GM21423 (cell line): ENCODE measurements around the gene DNAJB11.
"Not testable (repeated sequence)": the region's sequence is repeated elsewhere in the genome, so short reads cannot be mapped to it uniquely, and the experiment has no call there.

Source experiments
- ATAC-seq: cut with Tn5 transposase; IDR thresholded peaks from one replicate; pipeline ENCODE4 v1.9.1; 2021; ENCODE audit warnings: mild to moderate bottlenecking, moderate library complexity; ENCODE audit not compliant: unreplicated experiment

Gene DNAJB11

DNA sequence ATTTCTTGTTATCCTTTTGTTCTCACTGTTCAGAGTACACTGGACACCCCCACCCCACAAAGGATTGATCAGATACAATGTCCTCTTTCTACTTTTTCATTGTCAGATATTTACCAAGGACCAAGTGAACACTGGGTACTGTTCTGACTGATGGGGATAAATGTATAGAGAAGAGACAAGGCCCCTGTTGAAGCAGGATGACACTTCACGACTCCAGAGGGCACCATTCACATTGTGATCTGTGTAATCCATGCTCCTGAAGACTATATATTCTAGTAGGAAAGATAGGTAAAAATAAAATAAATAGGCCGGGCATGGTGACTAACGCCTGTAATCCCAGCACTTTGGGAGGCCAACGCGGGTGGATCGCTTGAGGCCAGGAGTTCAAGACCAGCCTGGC, 19.1 kb upstream of the DNAJB11 start:
- ATAC-seq: no peak

DNA sequence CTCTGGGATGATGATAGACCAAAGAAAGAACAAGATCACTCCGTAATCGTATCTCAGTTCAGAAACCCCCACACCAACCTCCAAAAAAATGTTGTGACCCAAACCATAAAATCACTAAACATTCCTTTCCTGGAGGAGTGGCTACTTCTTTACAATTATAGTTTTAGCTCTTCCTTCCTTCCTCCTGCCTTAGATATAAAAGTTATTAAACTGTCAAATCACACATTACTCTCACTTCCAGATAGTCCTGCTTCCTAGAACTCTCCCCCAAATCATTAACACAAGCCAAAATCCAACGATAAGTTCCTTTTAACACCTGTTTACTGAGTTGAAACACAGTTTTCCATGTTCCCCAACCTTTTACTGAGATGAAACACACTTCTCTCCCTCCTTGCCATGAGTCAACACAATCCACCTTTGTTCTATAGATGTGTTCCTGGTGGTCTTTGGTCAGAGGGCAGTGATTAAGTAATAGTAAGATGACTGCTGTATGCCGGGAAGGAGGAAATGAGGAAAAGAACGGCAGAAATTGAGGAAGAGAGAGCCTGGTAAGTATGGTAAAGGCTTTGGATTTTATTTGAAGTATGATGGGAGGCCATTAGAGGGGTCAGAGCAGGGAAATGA, 18.0 kb upstream of the DNAJB11 start:
- no peak for ATAC-seq

DNA sequence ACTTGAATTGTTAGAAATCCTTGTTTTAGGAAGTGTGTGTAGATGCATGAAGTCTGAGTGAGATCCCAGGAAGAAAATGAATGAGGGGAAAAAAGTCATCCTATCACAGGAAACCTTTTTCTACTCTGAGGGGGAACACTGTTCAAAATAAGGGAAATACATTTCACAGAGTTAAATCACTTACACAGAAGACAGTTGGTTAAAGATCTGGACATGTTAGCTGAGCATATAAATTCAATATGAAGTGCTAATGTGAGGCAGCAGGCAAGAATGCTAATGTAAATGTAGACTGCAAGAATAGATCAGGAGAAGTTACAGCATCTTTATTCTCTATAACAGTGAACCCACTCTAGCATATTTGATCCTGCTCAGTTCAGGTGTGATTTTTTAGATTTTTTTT, 5.9 kb upstream of the DNAJB11 start:
- no peak for ATAC-seq

DNA sequence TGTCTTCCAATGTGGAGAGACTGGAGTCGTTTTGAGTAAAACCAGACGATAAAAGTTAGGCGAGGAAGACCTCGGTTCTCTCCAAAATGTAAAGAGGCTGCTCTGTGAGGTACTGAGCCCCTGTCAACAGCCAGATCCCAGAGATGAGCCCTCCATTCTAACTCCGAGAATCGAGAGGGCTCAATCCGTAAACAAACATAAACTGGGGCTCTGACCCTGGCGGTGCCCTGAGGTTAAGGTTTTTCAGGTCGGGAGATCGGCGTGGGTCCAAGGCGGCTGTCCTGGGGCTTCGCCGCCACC, 3.8 kb upstream of the DNAJB11 start:
- no peak for ATAC-seq

DNA sequence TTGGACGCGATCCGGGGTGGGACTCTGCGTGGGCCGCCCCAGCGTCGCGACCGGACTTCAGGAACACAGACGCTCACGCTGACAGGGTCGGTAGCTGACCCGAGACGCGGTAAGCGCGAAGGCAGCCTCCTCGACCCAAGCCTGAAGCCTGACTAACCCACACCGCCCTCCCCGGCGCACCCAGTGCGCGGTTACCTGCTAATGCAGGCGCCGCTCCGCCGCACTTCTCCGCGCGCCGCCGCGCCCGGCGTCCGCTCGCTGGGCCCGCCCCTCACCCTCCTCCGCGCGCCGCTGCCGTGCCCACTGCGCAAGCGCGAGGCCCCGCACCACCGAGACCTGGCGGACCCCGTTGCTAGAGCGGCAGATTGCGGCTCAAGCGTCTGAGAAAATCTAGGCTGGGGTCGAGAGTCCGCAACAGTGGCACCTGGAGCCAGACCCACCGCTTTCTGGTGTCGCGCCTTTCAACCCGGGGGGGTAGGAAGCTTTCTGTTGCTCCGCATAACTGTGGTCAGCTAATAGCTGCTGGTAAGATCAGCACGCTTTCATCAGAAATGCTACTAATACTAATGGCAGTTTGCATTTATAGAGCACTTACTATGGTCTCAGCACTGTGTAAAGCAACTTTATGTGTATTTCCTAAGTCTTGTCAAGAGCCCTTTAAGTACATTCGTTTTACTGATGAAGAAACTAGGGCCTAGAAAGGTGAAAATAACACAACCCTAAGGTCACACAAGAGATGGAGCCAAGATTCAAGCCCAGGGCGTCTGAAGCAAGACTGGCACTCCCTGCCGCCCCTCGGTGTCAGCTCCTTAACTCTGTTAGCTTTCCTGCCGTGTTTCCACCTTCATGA, 3.2 kb upstream of the DNAJB11 start, which contains the start of gene TBCCD1:
TBCCD1 (minus strand) TSS at position 268 of the 850 bp plus-strand sequence. CDS start 3,010 bp downstream, outside the sequence.
- peak; percentile 46 for ATAC-seq

DNA sequence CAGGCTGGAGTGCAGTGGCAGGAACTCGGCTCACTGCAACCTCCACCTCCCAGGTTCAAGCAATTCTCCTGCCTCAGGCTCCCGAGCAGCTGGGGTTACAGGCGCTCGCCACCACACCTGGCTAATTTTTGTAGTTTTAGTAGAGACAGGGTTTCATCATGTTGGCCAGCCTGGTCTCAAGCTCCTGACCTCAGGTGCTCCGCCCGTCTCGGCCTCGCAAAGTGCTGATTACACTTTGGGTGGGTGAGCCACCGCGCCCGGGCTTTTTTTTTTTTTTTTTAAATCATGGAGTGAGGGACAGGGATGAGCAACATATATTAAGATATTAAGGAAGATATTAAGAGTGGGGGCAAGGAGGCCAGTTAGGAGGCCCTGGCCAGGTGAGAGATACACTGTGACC, 1.2 kb upstream of the DNAJB11 start:
- not testable (repeated sequence) for ATAC-seq

DNA sequence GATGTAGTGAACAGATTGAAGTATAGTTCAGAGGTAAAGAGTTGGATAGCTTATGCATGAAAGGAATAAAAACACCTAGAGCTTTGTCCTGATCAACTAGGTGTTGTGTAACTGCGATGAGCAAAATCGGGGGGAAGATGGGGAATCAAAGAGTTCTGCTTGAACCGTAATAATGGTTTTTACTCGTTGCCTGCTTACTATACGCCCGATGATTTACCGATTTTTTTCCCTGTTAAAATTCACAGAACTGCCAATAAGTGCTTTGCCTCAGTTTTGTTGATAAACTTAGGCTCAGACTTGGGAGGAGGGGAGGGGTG, 783 bp upstream of the DNAJB11 start:
- ATAC-seq: no peak

DNA sequence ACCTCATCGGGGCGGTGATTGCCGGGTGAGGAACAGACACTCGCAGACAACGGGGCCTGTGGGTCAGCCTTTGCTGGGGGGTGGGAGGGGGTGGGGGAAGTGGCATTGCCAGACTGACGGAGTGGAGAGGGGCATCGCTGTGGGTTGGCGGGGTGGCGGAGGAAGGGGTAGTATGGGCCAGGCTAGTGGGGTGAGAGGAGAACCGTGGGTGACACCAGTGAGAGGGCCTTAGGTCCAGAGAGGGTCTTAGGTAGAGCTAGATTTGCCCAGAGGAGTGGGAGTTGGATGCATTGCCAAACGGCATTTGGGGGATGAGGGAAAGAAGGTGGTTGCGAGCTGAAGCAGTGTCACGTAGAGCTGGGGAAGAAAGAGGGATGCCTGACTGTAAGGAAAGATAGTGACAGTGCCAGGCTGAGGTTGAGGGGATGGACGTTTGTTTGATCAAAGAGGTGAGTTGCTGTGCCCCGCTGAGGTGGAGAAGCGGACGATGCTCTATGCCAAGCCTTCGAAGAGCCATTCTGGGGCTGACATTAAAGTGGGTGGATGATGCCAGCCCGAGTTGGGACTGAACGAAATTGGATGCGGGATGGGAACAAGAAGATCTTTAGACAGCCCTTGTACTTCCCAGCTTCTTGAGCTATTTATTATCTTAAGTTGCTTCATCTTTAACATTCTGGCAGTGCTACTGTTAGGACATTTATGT, 572 bp downstream of the DNAJB11 start:
- ATAC-seq: no peak

DNA sequence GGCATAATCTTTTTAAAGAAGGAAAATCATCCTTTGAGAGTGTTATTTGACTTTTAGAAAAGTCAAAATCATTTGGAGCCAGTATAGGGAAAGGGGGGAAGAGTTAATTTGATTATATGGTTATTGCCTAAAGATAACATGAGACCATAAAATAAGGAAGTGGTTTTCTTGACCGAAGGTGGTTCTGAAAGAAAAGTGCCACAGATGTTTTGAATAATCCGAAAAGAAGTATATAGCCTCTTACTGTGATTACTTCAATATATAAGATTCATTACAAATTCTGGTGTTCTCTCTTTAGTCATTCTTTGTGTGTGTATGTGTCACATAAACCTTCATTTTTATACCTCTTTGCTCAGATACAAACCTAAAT, 1.1 kb downstream of the DNAJB11 start:
- no peak for ATAC-seq

DNA sequence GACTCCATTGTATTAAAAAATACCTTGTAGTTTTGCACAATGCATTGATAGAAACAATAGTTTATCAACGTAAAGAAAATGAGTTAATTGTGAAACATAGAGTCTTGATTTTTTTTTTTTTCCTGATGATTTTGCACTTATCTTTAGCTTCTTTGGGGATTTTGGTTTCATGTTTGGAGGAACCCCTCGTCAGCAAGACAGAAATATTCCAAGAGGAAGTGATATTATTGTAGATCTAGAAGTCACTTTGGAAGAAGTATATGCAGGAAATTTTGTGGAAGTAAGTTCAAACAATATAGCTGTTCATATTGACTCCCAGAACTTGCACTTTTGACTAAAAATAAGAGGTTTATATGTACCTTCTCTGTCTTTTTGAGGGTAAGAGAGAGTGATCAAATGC, 7.0 kb downstream of the DNAJB11 start:
- ATAC-seq: no peak

DNA sequence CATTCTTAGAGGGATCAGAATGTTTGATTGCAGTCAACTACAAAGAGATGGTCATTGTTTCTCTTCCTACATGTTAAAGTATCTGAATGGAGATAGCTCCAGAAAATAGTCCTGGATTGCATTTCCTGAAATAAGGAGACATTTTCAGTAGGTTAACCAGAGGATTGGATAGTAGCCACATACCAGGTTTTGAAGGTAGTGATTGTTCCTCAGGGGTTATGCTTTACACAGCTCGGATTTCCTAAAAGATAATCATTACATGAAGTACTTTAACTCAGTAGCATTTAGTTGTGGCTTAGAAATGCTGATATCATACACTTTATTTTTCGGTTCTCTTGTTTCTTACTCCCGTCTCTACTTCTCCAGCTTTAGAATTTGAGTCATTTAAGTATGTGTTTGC, 10.3 kb downstream of the DNAJB11 start:
- no peak for ATAC-seq

DNA sequence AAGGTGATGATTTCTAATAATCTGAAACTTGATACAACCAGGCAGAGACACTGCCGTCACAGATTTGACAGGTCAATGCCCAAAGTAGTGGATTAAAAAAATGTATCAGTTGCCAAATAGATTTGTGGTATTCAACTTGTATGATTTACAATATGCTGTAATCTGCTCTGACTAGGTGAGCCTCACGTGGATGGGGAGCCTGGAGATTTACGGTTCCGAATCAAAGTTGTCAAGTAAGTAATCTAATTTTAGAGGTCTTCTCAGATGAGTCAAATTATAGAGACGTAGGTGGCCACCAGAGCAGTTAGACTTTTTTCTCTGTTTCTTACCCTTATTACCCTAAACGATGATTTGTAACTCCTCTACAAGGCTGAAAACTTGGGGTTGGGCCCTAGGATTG, 12.0 kb downstream of the DNAJB11 start:
- no peak for ATAC-seq

DNA sequence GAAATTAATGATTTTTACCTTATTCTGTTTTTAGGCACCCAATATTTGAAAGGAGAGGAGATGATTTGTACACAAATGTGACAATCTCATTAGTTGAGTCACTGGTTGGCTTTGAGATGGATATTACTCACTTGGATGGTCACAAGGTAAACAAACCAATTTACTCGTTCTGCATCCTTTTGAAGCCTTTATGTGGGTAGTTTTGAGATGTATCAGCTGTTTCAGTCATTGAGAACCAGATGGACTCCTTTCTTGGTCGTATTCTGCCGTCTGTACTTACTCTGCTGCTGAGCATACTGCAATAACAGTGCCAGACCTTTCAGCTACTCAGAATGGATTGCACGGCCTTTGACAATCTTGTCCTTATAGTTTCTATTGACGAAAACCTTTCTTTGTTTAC, 13.3 kb downstream of the DNAJB11 start:
- ATAC-seq: no peak

DNA sequence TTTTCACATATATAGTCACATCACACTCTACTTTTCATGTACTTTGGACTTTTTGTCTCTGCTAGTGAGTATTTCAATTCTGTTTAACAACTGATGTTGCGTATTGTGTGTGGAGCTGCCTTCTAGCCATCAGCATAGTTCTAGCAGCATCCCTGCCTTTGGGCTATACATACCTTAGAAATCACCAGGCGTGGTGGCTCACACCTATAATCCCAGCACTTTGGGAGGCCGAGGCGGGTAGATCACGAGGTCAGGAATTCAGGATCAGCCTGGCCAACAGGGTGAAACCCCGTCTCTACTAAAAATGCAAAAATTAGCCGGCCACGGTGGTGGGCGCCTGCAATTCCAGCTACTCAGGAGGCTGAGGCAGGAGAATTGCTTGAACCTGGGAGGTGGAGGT, 15.7 kb downstream of the DNAJB11 start:
- not testable (repeated sequence) for ATAC-seq

DNA sequence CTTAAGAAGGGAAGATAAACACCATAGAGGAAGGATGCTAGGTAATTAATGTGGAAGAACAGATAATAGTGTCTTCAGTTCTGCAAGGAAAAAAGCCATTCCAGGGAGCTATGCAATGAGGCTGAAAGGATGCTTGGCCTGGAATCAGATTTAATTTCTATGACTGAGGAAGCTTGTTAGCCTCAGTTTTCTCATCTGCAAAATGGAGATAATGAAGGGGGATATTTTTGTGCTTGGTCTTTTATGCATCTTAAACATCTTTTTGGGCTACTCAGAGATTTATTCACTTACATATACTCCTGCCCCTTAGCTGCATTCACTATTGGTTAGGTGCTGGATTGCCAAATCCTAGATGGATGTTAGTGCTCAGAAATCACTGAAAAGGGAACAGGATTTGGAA, 16.7 kb downstream of the DNAJB11 start:
- no peak for ATAC-seq

DNA sequence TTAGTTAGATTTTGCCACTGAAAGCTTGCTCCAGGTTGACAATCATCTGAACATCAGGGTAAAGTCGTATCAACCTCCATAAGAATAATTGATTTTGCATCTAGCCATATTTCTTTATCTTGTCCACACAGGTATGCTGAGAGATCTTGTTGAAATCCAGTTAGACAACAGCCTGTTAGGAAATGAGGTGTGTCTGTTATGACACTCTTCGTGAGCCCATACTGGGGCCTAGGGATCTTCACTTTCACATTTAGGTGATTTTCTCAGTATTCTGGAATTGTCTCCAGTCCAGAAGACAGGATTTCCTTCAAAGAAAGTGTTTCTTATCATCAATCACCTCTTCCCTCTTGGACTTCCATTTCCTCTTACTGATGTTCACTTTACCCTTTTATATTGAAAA, 18.1 kb downstream of the DNAJB11 start:
- no peak for ATAC-seq

DNA sequence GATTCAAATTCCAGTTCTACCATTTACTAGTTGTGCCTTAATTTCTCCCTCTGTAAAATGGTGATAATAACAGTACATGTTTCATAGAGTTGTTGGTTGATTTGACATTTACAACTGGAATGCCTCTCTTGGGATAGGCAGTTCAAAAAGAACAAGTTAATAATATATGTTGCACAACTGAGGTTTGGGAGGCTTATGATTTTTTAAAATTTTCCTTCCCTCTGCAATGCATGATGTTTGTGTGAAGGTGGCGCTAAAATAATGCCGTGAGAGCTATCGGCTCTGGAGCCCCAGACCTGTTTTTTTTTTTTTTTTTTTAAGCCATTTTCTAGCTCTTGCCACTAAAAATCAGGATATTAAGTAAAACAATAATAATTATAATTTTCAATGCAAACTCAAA, 18.6 kb downstream of the DNAJB11 start:
- ATAC-seq: no peak

DNA sequence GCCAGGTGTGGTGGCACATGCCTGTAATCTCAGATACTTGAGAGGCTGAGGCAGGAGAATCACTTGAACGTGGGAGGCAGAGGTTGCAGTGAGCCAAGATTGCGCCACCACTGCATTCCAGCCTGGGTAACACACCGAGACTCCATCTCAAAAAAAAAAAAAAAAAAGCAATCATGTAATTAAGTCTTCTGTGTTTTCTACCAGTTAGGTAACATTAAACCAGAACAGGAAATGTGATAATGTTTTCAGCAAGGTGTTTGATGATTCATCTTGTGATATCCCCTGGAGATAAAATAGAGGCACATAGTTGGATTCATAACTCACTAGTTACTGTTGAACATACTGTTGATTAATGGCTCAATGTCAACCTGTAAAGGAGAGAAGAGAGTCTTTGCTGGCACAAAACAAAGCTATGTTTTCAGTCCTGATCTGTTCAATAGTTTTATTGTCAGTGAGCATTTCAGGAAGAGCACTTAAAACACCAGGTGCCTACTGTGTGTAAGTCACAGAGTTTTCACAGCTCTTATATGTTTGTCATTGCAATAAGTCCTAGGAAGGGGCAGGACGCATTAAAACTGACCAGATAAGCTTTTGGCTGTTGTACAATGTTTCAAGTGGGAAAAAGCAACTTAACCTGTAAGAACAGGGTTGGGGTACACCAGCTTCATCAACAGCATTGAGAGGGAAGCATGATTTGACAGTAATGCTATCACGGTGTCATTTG, 19.5 kb downstream of the DNAJB11 start:
- no peak for ATAC-seq

DNA sequence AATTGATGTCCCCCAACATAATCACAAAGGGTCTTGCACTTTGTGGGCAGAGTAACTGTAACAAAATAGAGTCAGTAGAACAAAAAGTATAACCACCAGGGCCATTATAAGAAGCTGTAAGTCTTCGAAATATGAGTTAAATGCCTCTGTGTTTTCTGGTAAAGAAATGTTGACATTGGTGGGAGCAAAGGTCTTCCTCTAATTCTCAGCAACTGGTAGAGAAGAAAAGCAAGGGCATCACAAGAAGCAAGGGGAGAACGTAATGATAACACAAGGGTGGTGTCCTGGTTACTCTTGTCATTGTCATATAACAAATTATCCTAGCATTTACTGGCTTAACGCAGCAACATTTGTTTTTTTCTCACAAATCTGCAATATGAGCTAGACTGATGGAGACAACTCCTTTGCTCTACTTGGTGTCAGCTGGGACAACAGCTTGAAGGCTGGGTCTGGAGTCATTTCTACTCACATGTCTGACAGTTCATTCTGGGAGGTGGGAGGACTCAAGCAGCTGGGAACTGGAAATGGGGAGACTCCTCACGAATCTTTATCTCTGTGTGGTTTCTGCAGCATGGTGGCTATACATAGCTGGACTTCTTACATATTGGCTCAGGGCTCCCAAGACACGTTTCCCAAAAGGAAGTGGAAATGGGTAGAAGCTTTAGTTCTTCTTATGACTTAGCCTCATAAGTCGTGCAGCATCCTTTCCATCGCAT, 20.2 kb downstream of the DNAJB11 start:
- no peak for ATAC-seq

DNA sequence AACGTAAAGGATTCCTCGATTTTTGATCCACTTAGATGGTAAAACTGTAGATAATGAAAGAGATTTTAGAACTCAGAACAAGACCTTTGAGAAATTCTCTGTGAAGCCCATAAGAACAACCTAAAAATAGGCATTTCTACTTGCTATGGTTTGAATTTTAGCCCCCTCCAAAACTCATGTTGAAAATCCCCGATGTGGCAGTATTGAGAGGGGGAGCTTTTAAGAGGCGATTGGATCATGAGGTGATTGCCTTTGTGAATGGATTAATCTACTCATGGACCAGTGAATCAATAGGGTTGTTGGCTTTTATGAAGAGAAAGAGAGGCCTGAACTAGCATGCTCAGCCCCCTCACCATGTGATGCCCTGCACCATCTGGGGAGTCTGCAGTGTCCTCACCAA, 22.2 kb downstream of the DNAJB11 start:
- no peak for ATAC-seq

DNA sequence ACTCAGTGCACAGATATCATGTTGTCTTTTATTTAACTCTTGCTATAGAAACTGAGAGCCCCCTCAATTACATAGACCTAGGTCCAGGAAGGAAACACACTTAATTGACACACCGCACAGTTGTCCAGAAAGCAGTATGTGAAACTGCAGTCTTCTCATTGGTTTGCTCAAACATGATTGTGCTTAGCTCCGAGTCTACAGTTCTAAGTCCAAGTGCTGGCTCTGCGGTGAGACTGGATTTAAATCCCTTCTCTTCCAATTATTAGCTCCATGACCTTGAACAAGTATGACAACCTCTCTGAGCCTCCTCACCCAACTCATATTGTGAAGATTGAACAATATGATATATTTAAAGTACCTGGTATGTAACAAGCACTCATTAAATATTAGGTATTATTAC, 23.3 kb downstream of the DNAJB11 start:
- ATAC-seq: no peak
